Adrenal gland (tissue), 12 donors: ENCODE measurements around the gene URB2. TPM values are rescaled to one million over a fixed set of nuclear protein-coding genes. Genes with fewer than 3 reads are reported as not detected.

ENCODE experiments used
- DNase-seq, 7 donors: peaks; one replicate each; pipeline ENCODE4 v3.0.0-alpha.2; 2019 to 2020
- H3K27ac ChIP-seq, 5 donors: fragments of 200-600 bp; sonication (generic) in 4 of 5; 1 replicate in 3 of 5; 2 replicates in 2 of 5; pipeline versions ENCODE4 v1.5.1 to v1.8.0; 2016 to 2020; ENCODE audit warnings: mild to moderate bottlenecking in 1 of 5
- H3K27me3 ChIP-seq: fragments of 200-600 bp; 2 replicates; pipeline ENCODE4 v1.8.0; 2021
- H3K36me3 ChIP-seq, 2 donors: fragments of 200-600 bp; replicated peaks in 1 of 2; 1 replicate in 1 of 2; 2 replicates in 1 of 2; pipeline versions ENCODE4 v1.5.1 to v1.8.0; 2018 to 2022
- H3K4me1 ChIP-seq, 2 donors: fragments of 200-600 bp; replicated peaks in 1 of 2; 1 replicate in 1 of 2; 2 replicates in 1 of 2; pipeline versions ENCODE4 v1.5.1 to v1.8.0; 2018 to 2021
- H3K4me3 ChIP-seq, 4 donors: fragments of 200-600 bp; sonication (generic) in 3 of 4; one replicate each; pipeline ENCODE4 v1.5.1; 2016 to 2018
- H3K9me3 ChIP-seq, 3 donors: fragments of 200-600 bp; sonication (generic) in 1 of 3; replicated peaks in 1 of 3; 1 replicate in 2 of 3; 2 replicates in 1 of 3; pipeline versions ENCODE4 v1.5.1 to v1.8.0; 2016 to 2021
- POLR2A ChIP-seq, 2 donors: fragments of 450-650 bp; IDR thresholded peaks; one replicate each; pipeline ENCODE4 v1.6.1; 2017; ENCODE audit warnings: antibody characterized with exemption in 2 of 2, mild to moderate bottlenecking in 2 of 2, moderate library complexity in 1 of 2
- WGBS, 4 donors: extraction: QIAGEN DNeasy Blood & Tissue Kit in 2 of 4; methylation state at CpG; one replicate each; pipeline versions ENCODE4 v1.1.5 to v1.1.7; 2013 to 2017; 5-methylcytosine and 5-hydroxymethylcytosine counted together
- intact Hi-C, 2 donors: fragments of 100-400 bp; cut with DNase I; formaldehyde crosslinking; loops; one replicate each; pipeline versions ENCODE4 v1.14.1 to v1.15.0; 2022 to 2023
- polyA plus RNA-seq, 3 donors: library from polyadenylated mRNA; stranded (reverse); fragments of 200-250 nt in 2 of 3; fragments of 350-450 nt in 1 of 3; fragmentation: Illumina TruSeq in 1 of 3; extraction: RNeasy Lipid Tissue Mini Kit (QIAGEN cat#74804) in 1 of 3; gene quantifications; one replicate each; pipeline ENCODE4 v1.2.3, GENCODE V29; 2013 to 2014
- total RNA-seq, 9 donors: library from RNA; depleted of rRNA in 4 of 9; stranded (reverse); fragments of >200 nt in 4 of 9; fragments of 120-200 nt in 1 of 9; fragmentation: NEBNext Ultra II Directional in 1 of 9; extraction: Animal tissue kit (Norgen Biotek cat#: 25700) in 1 of 9; gene quantifications; one replicate each; pipeline versions ENCODE4 v1.1.0 to v1.2.4, GENCODE V29; 2013 to 2023
- TF ChIP-seq, protein P1 (sequence below), 6 experiments: fragments of 450-650 bp in 4 of 6; fragments of 200-600 bp in 2 of 6; sonication (generic) in 1 of 6; IDR thresholded peaks; 1 replicate in 5 of 6; 2 replicates in 1 of 6; pipeline versions ENCODE4 v1.5.1 to v1.8.0; 2016 to 2021; ENCODE audit warnings: antibody characterized with exemption in 6 of 6, mild to moderate bottlenecking in 2 of 6, moderate library complexity in 1 of 6
- donor health status: healthy with polysubstance abuse.
- donor health status: Bipolar disorder and iron deficiency.
- donor health status: DM: yes; HTN: yes; CAD: no.
- donor health status: DM: no; HTN: no; CAD: no.
- donor health status: DM: no; HTN: no; CAD: no.
- donor health status: DM: yes; HTN: yes; CAD: no.

The URB2 gene
- total and polyA plus RNA-seq, 12 donors, result 2.3 to 10.8 (median 7.3) TPM

DNA sequence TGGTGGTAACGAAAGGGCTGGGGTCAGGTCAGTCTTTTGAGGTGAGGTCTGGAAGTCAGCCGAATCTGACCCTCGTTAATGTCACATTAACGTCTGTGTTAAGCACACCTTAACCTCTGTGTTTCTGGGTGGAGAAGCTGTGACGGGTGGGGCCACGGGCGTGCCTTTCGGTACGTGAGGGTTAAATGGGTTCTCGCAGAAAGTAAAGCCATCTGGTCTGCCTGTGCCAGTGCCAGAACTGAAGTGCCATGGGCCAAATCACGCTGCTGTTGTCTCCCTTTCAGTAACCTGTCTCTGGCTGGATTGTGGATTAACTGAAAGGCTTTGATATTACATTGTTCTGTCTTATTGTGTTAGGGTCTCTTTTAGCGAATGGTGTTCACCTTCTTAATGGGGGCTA is 14.4 kb downstream of the URB2 start:
- TF ChIP-seq, protein P1, sequence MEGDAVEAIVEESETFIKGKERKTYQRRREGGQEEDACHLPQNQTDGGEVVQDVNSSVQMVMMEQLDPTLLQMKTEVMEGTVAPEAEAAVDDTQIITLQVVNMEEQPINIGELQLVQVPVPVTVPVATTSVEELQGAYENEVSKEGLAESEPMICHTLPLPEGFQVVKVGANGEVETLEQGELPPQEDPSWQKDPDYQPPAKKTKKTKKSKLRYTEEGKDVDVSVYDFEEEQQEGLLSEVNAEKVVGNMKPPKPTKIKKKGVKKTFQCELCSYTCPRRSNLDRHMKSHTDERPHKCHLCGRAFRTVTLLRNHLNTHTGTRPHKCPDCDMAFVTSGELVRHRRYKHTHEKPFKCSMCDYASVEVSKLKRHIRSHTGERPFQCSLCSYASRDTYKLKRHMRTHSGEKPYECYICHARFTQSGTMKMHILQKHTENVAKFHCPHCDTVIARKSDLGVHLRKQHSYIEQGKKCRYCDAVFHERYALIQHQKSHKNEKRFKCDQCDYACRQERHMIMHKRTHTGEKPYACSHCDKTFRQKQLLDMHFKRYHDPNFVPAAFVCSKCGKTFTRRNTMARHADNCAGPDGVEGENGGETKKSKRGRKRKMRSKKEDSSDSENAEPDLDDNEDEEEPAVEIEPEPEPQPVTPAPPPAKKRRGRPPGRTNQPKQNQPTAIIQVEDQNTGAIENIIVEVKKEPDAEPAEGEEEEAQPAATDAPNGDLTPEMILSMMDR (IDR thresholded peaks at IDR 0.05), result no peak
- TF ChIP-seq POLR2A (IDR thresholded peaks at IDR 0.05), result no peak
- 91 to 94% (median 93%) methylated on average over 12 of the region's 12 CpGs for WGBS, 4 donors
- H3K27ac ChIP-seq, result no peak overlapping the region
- no peaks in the 10 kb centered on the region for H3K9me3 ChIP-seq
- intact Hi-C loops, result no loop called here
- peaks cover 0 to 36% of the 10 kb centered on the region in 2 donors for H3K36me3 ChIP-seq
- no peaks in the 10 kb centered on the region for H3K27me3 ChIP-seq
- no peak overlapping the region for H3K4me3 ChIP-seq
- H3K4me1 ChIP-seq, result no peaks in the 10 kb centered on the region
- no peak for DNase-seq

DNA sequence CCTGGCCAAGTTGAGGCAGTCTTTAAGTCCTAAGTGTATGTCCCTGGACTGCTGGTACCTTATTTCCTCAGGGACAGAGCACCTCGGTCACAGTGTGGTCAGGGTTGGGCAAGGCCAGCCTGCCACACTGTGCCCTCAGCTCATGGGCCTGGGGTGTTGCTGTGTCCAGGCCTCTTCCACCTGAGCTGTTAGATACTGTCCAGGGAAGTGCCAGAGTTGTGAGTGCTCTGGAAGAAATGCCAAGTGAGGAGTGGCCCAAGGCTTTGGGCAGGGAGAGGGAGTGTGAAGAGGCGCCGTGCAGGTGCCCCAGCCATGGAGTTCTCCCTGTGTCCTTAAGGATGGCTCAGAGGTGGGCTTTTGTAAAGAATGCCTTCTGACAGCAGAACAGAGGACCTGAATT is 15.3 kb downstream of the URB2 start:
- TF ChIP-seq POLR2A (IDR thresholded peaks at IDR 0.05), result no peak
- TF ChIP-seq, protein P1 (IDR thresholded peaks at IDR 0.05), result no peak
- H3K9me3 ChIP-seq, result no peaks in the 10 kb centered on the region
- peaks cover 0 to 29% of the 10 kb centered on the region in 2 donors for H3K36me3 ChIP-seq
- H3K4me1 ChIP-seq, result no peaks in the 10 kb centered on the region
- no peak overlapping the region for H3K4me3 ChIP-seq
- no peak overlapping the region for H3K27ac ChIP-seq
- no peak for DNase-seq
- H3K27me3 ChIP-seq, result no peaks in the 10 kb centered on the region
- intact Hi-C loops, result no loop called here
- 90 to 98% (median 94%) methylated on average over 3 of the region's 3 CpGs for WGBS, 4 donors

DNA sequence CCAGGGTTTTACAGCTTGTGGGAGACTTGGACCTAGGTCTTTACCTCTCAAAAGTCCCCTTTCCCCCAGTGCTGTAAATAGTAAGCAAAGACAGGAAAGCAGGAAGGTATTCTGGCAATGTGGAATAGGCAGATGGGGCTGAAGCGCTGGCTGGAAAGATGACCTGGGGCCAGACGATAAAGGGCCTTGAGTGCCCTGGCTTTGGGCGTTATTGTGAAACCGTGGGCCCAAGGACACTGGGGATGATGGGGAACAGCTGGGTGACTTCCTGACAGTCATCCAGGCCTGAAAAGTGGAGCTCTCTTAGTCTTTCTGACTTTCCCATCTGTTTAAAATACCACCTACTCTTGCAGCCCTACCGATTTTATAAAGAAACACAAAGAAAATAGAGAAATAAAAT is 16.3 kb downstream of the URB2 start:
- DNase-seq, result peak in 6 of 7 donors; percentile 43 to 66 (median 51)
- Histone ChIP-seq H3K9me3 (no peaks in the 10 kb centered on the region), H3K27ac (no peak overlapping the region), H3K36me3 (peaks cover 0 to 29% of the 10 kb centered on the region in 2 donors), H3K4me1 (no peaks in the 10 kb centered on the region), H3K27me3 (no peaks in the 10 kb centered on the region), H3K4me3 (no peak overlapping the region)
- 31 to 48% (median 40%) methylated on average over 5 of the region's 5 CpGs for WGBS, 4 donors
- intact Hi-C loops, result no loop called here
- TF ChIP-seq, protein P1 (IDR thresholded peaks at IDR 0.05), result no peak
- no peak for TF ChIP-seq POLR2A (IDR thresholded peaks at IDR 0.05)

DNA sequence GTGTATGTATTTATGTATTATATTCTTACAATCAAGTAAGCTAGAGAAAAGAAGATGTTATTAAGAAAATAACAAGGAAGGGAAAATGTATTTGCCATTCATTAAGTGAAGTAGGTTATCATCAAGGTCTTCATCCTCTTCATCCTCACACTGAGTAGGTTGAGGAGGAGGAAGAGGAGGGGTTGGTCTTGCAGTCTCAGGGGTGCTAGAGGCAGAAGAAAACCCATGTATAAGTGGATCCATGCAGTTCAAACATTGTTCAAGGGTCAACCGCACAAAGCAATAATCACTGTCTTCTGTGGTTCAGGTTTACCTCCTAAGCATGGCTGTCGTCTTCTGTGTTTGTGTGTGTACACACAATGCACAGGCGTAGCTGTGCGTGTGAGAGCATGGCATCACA is 16.9 kb downstream of the URB2 start:
- Histone ChIP-seq H3K4me3 (no peak overlapping the region), H3K4me1 (no peaks in the 10 kb centered on the region), H3K9me3 (no peaks in the 10 kb centered on the region), H3K27me3 (no peaks in the 10 kb centered on the region), H3K36me3 (peaks cover 0 to 29% of the 10 kb centered on the region in 2 donors), H3K27ac (no peak overlapping the region)
- WGBS, 4 donors, result 94 to 100% (median 98%) methylated on average over 4 of the region's 4 CpGs
- intact Hi-C loops, result no loop called here
- DNase-seq, result no peak
- TF ChIP-seq, protein P1 (IDR thresholded peaks at IDR 0.05), result no peak
- no peak for TF ChIP-seq POLR2A (IDR thresholded peaks at IDR 0.05)
